HK-2 (cell line): ENCODE measurements around the gene TNNI2.

ENCODE experiments used
- DNase-seq: peaks from one replicate; pipeline ENCODE4 v3.0.0-alpha.2; 2018; ENCODE audit not compliant: unreplicated experiment

The TNNI2 gene

GRCh38 chr11:1846453-1846932 lies 7.7 kb downstream of the TNNI2 start:
- no peak for DNase-seq

GRCh38 chr11:1847006-1847735 lies 8.4 kb downstream of the TNNI2 start:
- no peak for DNase-seq

DNA sequence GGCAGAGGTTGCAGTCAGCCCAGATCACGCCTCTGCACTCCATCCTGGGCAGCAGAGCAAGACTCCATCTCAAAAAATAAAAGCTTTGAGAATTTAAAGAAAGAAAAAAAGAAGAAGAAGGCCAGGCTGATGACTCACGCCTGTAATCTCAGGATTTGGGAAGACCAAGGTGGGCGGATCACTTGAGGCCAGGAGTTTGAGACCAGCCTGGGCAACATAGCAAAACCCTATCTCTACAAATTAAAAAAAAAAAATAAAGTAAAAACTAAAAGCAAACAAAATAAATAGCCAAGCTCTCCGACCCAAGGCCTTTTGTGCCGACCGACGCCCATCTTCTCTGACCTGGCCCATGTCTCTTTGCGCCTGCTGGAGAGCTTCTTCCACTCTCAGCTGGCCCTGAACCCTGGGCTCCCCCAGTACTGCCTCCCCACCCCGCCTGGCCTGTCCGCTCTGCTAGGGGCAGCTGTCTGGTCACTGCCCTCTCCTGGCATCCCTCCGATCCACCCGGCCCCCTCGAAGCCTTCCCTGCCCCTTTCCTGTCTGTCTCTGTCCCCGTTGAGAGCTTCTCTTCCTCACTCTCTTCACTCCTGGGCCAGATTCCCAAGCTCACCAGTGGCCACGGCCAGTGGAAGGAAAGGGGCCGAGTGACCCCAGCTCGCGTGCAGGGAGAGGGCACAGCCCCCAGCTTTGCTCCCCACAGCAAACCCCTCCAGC lies 9.3 kb downstream of the TNNI2 start:
- DNase-seq = no peak

DNA sequence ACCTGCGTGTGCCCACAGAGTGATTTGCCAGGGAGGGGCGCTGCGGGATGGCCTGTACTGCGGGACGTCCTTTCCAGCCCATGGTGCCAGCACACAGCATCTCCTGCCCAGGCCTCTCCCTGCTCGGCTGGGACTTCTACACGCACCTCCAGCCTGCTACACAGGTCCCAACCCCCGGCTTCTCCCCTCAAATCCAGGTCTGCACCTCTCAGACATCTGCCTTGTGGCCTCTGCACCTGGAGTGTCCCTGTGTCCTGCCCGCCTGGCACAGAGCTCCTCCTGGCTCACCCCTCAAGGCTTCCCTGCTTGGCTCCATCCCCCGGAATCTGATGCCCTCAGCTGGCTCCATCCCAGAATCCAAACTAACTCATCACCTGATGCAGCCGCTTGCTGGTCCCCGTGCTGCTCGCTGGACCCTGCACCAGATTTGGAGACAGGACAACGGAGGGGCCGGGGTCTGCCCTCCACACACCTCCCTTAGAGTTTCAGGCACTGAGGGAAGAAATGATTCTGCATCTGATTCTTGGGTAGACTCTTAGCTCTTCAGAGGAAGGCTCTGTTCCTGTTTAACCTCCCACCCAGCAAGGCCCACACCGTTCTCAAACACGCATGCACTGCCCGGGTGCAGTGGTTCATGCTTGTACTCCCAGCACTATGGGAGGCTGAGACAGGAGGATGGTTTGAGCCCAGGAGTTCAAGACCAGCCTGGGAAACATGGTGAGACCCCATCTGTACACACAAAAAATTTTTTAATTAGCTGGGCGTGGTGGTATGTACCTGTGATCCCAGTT lies 10.1 kb downstream of the TNNI2 start:
- DNase-seq = no peak

DNA sequence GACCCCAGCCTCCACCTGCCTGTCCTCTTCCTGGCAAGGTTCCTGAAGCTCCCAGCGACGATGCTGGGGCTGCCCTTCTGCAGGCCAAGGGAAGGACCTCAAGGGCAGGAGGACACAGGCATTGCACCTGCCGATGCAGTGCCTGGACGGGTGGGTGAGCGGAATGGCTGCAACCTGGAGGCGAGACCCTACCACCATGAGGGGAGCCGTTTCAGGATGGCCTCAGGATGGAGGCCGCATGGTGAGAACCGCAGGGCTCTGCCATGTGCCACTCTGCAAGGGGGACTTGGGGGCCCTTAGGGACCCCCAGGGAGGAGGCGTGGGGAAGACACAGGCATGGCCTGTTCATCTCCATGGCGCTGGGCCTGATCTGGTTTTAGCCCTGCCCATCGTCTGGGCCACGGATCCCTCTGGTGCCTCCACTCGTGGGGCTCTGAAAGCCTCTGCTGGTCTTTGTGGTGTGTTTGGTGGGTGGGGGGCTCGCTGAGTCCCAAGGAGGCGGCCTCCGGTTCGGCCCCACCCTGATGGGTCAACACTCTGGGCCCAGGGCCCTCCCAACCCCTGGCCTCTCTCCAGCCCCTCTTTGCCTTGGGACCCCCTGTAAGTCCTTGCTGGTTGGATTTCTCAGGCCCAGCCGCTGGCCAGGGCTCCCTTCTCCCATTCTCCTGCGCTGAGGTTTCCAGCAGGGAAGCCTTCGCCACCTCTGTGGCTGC lies 12.8 kb downstream of the TNNI2 start:
- no peak for DNase-seq

- no peak for DNase-seq
These were observed 13.6 kb downstream of the TNNI2 start for GRCh38 chr11:1852271-1852876.

GRCh38 chr11:1852877-1853276 lies 14.1 kb downstream of the TNNI2 start, which contains the start of gene LSP1:
Gene LSP1 (plus strand): TSS chr11:1853084. CDS start chr11:1853145, 61 bp downstream.
- DNase-seq = no peak

GRCh38 chr11:1853376-1854131 lies 14.8 kb downstream of the TNNI2 start:
- DNase-seq = no peak

DNA sequence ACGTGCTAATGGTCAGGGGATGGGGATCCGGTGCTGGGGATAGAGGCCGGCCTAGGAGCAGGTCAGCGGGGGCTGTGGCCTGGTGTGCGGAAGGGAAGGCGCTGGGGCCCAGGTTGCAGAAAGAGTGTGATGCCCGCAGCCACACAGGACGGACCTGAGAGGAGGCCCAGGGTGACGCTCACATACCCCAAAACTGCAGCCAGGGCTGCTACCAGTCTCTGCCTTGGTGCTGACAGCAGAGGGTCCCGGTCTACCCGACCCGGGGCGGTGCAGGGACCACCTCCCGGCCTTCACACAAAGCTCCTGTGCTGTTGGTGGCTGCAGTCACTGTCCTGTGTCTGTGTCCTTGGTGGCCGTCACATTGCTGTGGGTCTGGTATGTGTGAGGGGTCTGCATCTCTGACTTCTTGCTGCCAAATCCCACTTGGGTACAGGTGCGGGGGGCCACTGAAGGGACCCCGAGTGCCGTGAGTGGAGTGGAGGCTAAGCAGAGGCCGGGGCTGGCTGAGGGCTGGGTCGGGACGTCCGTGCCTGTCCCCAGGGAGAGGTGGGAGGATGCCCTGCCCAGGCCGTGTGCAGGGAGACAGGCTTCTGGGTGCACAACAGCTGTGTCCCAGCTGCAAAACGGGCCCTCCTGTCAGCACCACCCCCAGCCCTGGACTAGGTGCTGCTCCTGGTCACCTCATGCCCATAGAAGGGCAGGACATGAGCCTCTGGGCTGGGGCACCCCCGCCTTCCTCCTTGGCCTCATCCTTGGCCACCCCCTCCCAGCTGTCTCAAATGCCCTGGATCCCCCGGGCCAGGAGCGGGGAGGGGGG lies 15.6 kb downstream of the TNNI2 start:
- DNase-seq = no peak

DNA sequence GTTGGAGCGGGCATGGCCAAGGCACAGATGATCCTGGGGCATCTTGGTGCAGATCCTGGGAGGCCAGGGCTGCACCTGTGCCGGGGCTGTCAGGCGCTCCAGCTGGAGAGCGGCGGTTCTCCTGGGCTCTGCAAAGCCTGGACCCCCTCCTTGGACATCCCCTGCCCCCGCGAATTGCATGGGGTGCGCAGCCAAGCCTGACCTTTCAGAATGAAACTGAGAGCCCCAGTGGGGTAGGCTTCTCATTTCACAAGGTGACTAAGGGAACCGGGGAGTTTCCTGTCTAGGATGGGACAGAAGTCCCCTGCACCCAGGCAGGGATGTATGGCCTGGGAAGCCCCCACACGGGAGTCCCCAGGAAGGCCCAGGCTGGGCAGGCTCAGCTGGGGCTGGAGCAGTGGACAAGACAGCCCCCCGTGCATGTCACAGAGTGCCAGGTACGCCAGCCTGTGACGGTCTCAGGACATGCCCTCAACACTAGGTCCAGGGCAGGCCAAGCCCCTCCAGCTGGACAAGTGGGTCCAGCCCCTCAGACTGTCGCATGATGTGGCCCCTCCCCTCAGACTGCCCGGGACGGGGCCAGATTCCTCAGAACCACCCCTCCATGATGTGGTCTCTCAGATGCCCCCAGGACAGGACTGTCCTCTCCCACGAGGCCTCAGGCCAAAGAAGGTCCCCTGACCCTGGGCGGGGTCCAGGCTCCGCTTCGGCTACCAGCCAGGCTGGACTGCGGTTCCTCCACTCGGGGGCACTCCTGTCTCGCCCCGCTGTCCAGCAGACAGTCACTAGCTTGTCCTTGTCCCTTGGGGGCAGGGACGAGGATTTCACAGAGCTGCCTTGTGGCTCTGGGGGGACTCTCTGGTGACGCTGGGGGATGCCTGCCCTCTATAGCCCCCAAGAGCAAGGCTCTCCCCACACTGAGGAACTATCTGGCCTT lies 16.4 kb downstream of the TNNI2 start:
- no peak for DNase-seq

DNA sequence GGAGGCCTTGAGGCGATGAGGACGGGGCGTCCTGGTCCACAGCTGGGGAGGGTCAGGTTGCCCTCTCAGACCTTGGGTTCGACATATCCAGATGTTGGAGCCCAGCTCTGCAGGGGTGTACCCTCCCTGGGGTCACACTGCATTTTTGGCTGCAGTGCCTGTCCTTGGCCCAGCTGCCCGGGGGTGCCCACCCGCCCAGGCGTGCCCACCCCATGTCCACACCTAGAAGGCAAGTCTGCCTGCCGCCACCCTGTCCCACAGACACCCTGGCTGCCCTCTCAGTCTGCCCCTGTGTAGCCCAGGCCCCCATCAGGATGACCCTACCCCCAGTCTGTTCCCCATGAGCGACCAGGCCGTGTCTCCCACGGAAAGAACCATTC lies 17.1 kb downstream of the TNNI2 start:
- DNase-seq = no peak

- DNase-seq = no peak
These were observed 17.7 kb downstream of the TNNI2 start for GRCh38 chr11:1856306-1857005.

DNA sequence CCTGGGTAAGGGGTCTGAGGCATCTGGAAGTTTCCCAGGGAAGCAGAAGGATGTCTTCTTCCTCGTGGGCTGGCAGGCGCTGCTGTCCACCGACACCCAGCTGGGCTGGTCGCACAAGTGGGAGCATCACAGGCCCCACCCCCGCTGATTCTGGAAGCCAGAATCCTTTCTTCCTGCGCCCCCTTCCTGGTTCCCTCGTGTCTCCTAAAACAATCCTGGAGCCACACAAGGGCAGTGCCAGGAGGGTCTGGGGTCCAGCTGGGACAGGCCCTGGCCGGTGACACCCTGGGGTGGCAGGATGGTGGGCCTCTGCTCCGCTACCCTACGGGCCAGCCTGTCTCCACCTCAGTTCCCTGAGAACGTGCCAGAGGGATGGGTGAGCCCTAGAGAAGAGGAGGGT lies 18.3 kb downstream of the TNNI2 start:
- no peak for DNase-seq

GRCh38 chr11:1858154-1858553 lies 19.4 kb downstream of the TNNI2 start:
- no peak for DNase-seq

DNA sequence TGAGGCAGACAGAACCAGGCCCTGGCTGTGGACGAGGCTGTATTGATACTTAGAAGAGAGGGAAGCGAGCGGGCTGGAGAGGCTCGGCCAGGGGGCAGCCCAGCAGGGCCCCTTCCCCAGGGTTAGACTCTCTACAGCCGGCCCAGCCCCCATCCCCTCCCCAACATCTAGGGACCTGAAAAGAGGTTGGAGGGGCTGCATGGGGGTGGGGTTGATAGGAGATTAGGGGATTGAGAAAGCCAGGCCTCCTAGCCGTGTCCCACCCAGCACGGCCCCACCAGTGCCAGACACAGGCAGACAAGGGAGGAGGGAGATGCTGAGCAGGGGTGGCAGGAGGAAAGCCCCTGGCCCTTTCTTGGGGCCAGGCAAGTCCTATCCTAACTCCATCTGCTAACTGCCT lies 19.8 kb downstream of the TNNI2 start:
- no peak for DNase-seq

GRCh38 chr11:1859004-1859403 lies 20.2 kb downstream of the TNNI2 start:
- DNase-seq = no peak

GRCh38 chr11:1860108-1860507 lies 21.3 kb downstream of the TNNI2 start:
- no peak for DNase-seq
